NT2/D1 (cell line): Measurements from ENCODE around the gene MUC6.

Experiments used
- DNase-seq: peaks from one replicate; pipeline ENCODE4 v3.0.0-alpha.2; 2011; ENCODE audit warnings: low read depth, low spot score
- H3K27me3 ChIP-seq: 2 replicates; pipeline ENCODE4 v1.6.0; 2011; ENCODE audit warnings: mild to moderate bottlenecking; ENCODE audit not compliant: insufficient read length, insufficient read depth
- H3K36me3 ChIP-seq: 2 replicates; pipeline ENCODE4 v1.6.1; 2011; ENCODE audit warnings: mild to moderate bottlenecking, low read length, mixed read lengths; ENCODE audit not compliant: insufficient read depth, insufficient read length
- H3K4me1 ChIP-seq: 2 replicates; pipeline ENCODE4 v1.5.1; 2011; ENCODE audit not compliant: insufficient read depth, insufficient read length
- H3K4me3 ChIP-seq: 2 replicates; pipeline ENCODE4 v1.5.1; 2011; ENCODE audit warnings: low read depth; ENCODE audit not compliant: insufficient read length
- H3K9ac ChIP-seq: 2 replicates; pipeline ENCODE4 v1.6.0; 2011; ENCODE audit warnings: low read depth; ENCODE audit not compliant: insufficient read length
- H3K9me3 ChIP-seq: 2 replicates; pipeline ENCODE4 v1.5.1; 2011; ENCODE audit warnings: mild to moderate bottlenecking, low read length; ENCODE audit not compliant: insufficient read depth
- SUZ12 ChIP-seq: IDR thresholded peaks from 2 replicates; pipeline ENCODE4 v1.6.1; 2011; ENCODE audit not compliant: insufficient read length, insufficient read depth; ENCODE audit errors: extremely low read depth
- YY1 ChIP-seq: IDR thresholded peaks from 2 replicates; pipeline ENCODE4 v1.6.1; 2011; ENCODE audit not compliant: insufficient read length, insufficient read depth
- ZNF274 ChIP-seq: IDR thresholded peaks from 2 replicates; pipeline ENCODE4 v1.6.1; 2011; ENCODE audit warnings: mild to moderate bottlenecking, low read depth, low read length

The MUC6 gene

DNA sequence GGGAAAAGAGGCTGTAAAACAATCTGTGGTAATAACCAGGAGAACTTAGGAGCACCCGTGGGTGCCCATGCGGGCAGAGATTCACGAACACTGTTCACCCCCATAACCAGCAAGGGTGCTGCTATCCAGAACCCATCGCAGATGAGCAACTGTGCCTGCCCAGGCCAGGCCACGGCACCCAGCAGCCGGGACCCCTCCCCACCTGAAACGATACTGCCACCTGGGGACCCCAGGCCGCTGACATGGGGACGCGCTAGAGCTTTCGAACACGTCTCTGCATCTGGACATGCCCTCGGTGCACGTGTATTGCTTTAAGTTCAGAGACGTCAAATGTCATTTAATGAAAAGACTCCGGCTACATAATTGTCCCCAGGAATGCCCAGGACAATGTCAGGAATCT is 23.9 kb upstream of the MUC6 start:
- H3K4me1 ChIP-seq: peaks cover 15% of the 10 kb centered on the region
- H3K9me3 ChIP-seq: peaks cover 19% of the 10 kb centered on the region; the same call in 1 of the 2 replicates
- H3K4me3 ChIP-seq: no peak overlapping the region
- TF ChIP-seq YY1: no peak
- no peak for TF ChIP-seq SUZ12
- no peak for TF ChIP-seq ZNF274
- H3K27me3 ChIP-seq: peaks cover 7% of the 10 kb centered on the region
- H3K36me3 ChIP-seq: no peaks in the 10 kb centered on the region
- no peak for DNase-seq
- no peak overlapping the region for H3K9ac ChIP-seq

DNA sequence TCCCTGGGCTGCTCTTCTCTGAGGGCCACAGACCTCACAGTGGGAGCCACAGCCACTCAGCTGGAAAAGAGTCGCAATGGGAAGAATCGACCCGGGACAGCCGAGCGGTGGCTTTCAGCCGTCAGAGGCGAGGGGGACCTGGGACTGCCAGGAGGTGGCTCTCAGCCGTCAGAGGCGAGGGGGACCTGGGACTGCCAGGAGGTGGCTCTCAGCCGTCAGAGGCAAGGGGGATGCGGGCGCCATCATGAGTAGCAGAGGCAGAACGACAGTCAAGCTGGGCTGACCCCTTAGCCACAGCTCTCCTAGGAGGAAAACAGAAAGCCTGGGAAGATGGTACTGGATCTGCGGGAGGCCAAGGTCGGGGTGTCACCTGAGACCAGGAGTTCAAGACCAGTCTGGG is 23.2 kb upstream of the MUC6 start:
- Histone ChIP-seq H3K9ac (no peak overlapping the region), H3K9me3 (peaks cover 19% of the 10 kb centered on the region; the same call in 1 of the 2 replicates), H3K36me3 (no peaks in the 10 kb centered on the region), H3K4me3 (no peak overlapping the region), H3K27me3 (peaks cover 7% of the 10 kb centered on the region), H3K4me1 (peaks cover 16% of the 10 kb centered on the region)
- DNase-seq: no peak
- TF ChIP-seq YY1 (no peak), ZNF274 (no peak), SUZ12 (no peak)

DNA sequence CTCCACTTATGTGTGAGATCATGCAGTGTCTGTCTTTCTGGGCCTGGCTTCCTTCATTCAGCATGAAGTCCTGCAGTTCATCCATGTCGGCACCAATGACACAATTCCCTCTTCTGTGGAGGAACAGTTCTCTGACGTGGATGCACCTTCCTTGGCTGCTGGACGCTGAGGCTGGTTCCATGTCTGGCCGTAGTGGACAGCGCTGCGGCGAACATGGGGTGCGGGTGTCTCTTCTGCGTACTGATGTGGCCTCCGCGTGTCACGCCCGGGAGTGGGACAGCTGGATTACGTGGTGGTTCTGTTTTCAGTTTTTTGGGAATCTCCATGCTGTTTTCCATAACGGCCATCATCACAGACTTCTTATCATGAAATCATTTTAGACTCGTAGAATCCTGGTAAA is 21.3 kb upstream of the MUC6 start:
- peaks cover 30% of the 10 kb centered on the region for H3K4me1 ChIP-seq
- peaks cover 7% of the 10 kb centered on the region for H3K27me3 ChIP-seq
- no peak for DNase-seq
- H3K9me3 ChIP-seq: peaks cover 15% of the 10 kb centered on the region; the same call in 1 of the 2 replicates
- H3K9ac ChIP-seq: no peak overlapping the region
- TF ChIP-seq ZNF274 (no peak), SUZ12 (no peak), YY1 (no peak)
- H3K36me3 ChIP-seq: no peaks in the 10 kb centered on the region
- no peak overlapping the region for H3K4me3 ChIP-seq

DNA sequence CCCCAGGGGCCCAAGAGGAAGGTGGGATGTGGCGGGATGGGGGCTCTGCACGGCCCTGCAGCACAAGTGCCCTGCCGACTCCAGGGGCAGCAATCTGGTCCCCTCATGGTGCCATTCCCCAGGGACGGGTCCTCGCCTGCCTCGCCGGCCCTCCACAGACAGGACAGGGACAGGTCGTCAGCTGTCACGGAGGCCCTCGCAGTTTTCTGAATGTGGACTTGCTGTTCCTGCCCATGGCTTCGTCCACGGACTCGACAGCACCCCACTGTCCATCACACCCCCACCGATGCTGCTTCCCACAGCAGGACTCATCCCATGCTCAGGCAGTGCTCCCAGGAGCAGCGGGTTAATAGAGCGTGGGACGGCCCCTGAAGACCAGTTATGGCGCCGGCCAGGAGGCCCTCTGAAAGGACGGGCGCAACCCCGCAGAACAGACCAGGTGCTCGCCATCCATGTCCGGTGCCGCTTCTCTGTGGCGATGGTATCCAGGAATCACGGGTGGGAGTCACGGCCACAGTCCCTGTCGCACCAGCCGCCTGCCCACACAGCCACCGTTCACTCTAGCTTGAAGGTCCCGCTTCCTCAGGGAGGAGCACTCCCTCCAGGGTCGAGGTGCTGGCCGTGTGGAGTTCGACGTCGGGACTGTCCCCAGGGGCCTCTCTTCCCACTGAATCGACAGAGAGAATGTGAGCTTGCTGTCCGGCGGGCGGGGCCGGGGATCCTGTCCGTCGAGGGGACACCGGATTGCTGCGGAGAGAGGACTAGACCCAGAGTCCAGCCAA is 19.7 kb upstream of the MUC6 start:
- no peak overlapping the region for H3K4me3 ChIP-seq
- H3K9me3 ChIP-seq: no peaks in the 10 kb centered on the region
- no peak for TF ChIP-seq SUZ12
- TF ChIP-seq YY1: no peak
- no peak for TF ChIP-seq ZNF274
- no peaks in the 10 kb centered on the region for H3K36me3 ChIP-seq
- H3K9ac ChIP-seq: no peak overlapping the region
- no peaks in the 10 kb centered on the region for H3K27me3 ChIP-seq
- DNase-seq: no peak
- peaks cover 35% of the 10 kb centered on the region for H3K4me1 ChIP-seq

DNA sequence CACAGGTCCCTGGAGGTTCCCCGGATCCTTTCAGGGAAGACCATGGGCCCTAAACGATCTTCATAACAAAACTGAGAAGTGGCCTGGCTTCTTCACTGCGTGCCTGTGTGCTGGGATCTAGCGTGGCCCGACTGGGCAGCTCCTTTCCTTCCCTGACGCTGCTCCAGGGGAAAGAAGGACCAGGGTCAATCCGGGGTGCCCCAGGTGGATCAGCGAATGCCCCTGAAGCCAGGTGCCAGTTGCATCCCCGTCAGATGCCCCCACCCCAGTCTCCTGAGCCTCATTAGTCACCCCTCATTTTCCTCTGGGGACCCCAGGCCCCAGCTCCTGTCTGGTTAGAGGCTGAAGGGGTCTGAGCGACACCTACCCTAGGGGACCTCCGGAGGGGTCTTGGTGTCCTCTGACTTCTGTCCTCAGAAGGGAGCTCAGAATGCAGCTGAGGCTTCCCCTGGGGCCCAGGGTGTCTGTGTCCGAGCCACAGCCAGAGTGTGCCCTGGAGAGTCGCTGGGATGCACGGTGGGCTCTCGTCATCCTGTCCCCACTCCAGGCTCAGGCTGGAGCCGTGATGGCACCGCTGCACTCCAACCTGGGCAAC is 18.7 kb upstream of the MUC6 start:
- Histone ChIP-seq H3K4me3 (no peak overlapping the region), H3K36me3 (no peaks in the 10 kb centered on the region), H3K4me1 (peaks cover 33% of the 10 kb centered on the region), H3K27me3 (no peaks in the 10 kb centered on the region), H3K9me3 (no peaks in the 10 kb centered on the region), H3K9ac (no peak overlapping the region)
- TF ChIP-seq ZNF274 (no peak), SUZ12 (no peak), YY1 (no peak)
- DNase-seq: no peak

DNA sequence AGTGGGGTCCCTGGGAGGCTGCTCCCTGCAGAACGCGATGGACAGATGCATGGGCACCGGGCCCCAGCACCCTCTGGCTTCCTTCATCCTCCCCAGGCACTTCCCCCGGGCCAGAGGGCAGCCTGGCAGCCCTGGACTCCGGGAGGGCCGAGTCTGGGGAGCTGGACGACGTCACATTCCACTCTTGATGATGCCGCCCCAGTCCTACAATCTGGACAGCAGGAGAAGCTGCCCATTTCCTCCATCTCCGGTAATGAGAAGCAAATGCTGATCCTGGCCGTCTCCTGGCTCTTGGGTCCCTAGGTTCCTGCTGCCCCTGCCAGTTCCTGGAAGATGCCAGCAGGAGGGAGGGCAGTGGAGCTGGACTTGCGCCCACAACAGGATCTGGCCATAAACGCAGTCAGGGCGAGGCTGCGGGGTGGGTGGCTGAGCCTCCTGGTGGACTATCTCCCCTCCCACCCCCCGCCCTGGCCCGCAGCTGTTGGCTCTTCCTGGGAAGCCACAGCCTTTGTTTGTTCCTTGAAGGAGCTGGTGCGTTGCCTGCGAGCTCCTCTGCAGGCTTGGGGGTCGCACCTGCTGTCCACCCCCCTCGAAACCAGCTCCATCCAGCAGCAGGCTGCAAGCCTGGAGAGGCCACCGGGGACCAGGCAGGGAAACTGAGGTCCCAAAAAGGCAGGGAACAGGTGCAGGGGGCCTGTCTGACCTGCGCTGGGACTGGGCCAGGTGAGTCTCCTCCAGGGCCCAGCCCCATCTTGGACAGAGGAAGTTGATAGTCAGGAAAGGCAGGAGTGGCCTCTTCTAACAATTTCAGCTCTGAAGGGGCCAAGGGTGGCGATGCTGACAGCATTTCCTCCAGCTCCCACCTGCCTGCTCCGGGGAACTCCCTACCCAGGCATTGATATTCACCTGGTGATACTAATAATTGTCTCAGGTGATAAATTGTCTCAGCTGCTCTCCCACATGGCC is 17.9 kb upstream of the MUC6 start:
- Histone ChIP-seq H3K9me3 (no peaks in the 10 kb centered on the region), H3K4me3 (no peak overlapping the region), H3K36me3 (no peaks in the 10 kb centered on the region), H3K27me3 (no peaks in the 10 kb centered on the region), H3K9ac (no peak overlapping the region), H3K4me1 (peaks cover 33% of the 10 kb centered on the region)
- TF ChIP-seq SUZ12: no peak
- no peak for TF ChIP-seq ZNF274
- TF ChIP-seq YY1: no peak
- no peak for DNase-seq

DNA sequence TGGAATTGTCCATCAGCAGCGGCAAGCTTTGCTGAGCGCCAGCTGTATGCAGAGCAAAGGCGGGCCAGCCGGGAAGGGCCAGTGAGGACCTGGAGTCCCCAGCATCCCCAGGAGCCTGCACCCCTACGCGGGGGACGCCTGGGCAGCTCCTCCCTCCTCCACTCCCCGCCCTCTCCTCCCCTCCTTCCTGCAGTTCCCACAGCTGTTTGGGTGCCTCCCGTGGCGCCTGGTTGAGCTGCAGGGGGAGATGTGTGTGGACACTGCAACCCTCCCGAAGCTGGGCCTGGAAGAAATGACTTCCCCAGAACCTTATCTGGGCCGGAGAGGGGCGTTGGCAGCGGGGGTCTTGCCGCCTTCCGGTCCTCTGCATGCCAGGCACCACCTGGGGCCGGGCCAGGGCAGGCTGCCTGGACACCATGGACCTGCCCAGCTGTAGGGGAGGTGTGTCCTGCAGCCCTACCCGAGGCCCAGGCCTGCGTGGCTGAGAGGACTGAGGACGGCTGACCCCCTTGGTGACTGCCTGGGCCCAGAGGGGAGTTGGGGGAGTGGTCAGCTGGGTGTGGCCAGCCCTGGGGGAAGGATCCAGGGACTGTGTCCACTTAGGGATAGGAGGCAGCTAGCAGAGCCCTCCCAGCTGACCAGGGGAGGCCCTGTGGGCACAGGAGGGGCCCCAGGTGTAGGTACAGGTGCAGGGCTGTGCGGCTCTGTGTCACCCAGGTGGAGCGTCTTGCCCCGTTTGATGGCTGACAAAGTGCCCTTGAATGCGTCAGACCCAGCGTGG is 16.8 kb upstream of the MUC6 start:
- peak overlapping the region; percentile 56 for H3K9ac ChIP-seq
- no peak overlapping the region for H3K4me3 ChIP-seq
- H3K27me3 ChIP-seq: no peaks in the 10 kb centered on the region
- no peak for DNase-seq
- TF ChIP-seq ZNF274: no peak
- TF ChIP-seq YY1: no peak
- no peak for TF ChIP-seq SUZ12
- H3K36me3 ChIP-seq: no peaks in the 10 kb centered on the region
- H3K4me1 ChIP-seq: peaks cover 30% of the 10 kb centered on the region
- no peaks in the 10 kb centered on the region for H3K9me3 ChIP-seq
